ENCODE measurements around the gene ESAM. TPM values are rescaled to one million over a fixed set of nuclear protein-coding genes. Genes with fewer than 3 reads are reported as not detected.
A peak's percentile ranks its signal among the peaks of the same experiment; 100 is the strongest.

ESAM gene
- total RNA-seq, 1 donor from 2014 or later = 490 TPM

DNA sequence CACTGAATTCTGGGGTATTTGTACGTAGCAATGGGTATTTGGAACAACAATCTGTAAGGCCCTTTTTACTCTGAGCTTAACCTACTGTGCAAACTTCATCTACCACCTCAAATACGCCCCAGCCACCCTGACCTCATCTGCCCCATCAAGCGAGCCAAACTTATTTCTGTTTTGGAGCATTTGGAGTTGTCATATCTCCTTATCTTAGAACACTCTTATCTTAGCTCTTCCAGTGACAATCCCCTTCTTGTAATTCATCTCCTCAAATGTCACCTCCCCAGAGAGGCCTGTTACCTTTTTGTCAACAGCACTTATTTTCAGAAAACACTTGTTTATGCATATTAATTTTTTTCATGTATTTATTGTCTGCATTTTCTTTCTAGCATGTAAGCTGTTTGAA lies 42.8 kb upstream of the ESAM start:
- Mint-ChIP-seq H3K27ac (ENCODE audit: unreplicated experiment) (no peak overlapping the region), H3K9me3 (ENCODE audit: unreplicated experiment) (no peaks in the 10 kb centered on the region), H3K4me3 (ENCODE audit: unreplicated experiment) (no peak overlapping the region), H3K4me1 (ENCODE audit: unreplicated experiment) (peaks cover 14% of the 10 kb centered on the region), H3K27me3 (ENCODE audit: unreplicated experiment) (peaks cover 8% of the 10 kb centered on the region), H3K36me3 (ENCODE audit: low read depth, unreplicated experiment) (peaks cover 14% of the 10 kb centered on the region)
- no peak for DNase-seq (ENCODE audit: low spot score)
- TF ChIP-seq, protein P1, sequence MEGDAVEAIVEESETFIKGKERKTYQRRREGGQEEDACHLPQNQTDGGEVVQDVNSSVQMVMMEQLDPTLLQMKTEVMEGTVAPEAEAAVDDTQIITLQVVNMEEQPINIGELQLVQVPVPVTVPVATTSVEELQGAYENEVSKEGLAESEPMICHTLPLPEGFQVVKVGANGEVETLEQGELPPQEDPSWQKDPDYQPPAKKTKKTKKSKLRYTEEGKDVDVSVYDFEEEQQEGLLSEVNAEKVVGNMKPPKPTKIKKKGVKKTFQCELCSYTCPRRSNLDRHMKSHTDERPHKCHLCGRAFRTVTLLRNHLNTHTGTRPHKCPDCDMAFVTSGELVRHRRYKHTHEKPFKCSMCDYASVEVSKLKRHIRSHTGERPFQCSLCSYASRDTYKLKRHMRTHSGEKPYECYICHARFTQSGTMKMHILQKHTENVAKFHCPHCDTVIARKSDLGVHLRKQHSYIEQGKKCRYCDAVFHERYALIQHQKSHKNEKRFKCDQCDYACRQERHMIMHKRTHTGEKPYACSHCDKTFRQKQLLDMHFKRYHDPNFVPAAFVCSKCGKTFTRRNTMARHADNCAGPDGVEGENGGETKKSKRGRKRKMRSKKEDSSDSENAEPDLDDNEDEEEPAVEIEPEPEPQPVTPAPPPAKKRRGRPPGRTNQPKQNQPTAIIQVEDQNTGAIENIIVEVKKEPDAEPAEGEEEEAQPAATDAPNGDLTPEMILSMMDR (IDR thresholded peaks at IDR 0.05; ENCODE audit: unreplicated experiment) = no peak

DNA sequence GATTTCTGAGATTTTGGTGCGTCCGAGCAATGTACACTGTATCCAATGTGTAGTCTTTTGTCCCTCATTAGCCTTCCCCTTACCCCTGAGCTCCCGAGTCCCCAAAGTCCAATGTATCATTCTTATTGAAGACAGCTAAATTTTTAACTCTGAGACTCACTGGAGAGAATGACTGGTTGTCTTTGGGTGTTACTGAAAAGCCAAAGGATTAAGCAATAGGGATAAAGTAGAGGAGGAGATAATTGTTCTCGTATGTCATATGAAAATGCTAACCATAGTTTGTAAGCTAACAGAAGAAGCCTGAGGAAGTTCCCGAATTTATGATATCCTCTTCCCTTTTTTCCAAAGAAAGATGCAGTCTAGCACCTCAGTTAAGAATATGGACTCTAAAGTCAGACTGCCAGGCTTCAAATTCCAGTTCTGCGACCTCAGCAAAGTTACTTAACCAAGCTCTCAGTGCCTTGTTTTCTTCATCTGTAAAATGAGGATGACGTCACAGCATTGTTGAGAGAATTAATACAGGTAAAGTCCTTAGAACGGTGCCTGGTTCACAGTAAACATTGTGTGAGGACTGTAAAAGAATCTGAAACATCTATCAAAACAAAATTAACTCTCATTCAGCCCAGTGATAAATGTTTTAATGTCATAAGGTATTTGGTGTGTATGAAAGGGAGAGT lies 39.7 kb upstream of the ESAM start:
- DNase-seq (ENCODE audit: low spot score) = no peak
- H3K4me1 Mint-ChIP-seq (ENCODE audit: unreplicated experiment) = peaks cover 28% of the 10 kb centered on the region
- peaks cover 14% of the 10 kb centered on the region for H3K36me3 Mint-ChIP-seq (ENCODE audit: low read depth, unreplicated experiment)
- peak overlapping the region; percentile 91 for H3K27ac Mint-ChIP-seq (ENCODE audit: unreplicated experiment)
- H3K4me3 Mint-ChIP-seq (ENCODE audit: unreplicated experiment) = peak overlapping the region; percentile 80
- H3K27me3 Mint-ChIP-seq (ENCODE audit: unreplicated experiment) = peaks cover 7% of the 10 kb centered on the region
- TF ChIP-seq, protein P1 (IDR thresholded peaks at IDR 0.05; ENCODE audit: unreplicated experiment) = no peak
- H3K9me3 Mint-ChIP-seq (ENCODE audit: unreplicated experiment) = no peaks in the 10 kb centered on the region

DNA sequence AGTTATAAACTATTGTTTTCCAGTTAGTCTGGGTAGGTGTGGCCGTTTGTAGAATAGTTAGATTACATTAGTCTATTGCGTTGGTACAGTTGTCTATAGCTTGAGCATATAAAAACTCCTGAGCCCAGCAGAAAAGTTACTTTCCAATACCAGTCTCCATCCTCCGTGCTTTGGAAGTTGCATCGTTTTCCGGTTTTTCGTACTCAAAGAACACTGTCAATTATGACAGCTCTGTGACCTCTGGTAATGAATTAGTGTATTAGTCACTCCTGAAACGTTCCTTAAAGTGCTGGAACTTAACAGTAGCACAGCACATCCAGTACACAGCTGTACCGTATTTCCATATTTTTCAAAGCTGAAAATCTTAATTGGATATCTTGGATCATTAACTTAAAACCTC lies 38.9 kb upstream of the ESAM start:
- Mint-ChIP-seq H3K9me3 (ENCODE audit: unreplicated experiment) (no peaks in the 10 kb centered on the region), H3K27ac (ENCODE audit: unreplicated experiment) (peak overlapping the region; percentile 91), H3K4me3 (ENCODE audit: unreplicated experiment) (peak overlapping the region; percentile 88), H3K36me3 (ENCODE audit: low read depth, unreplicated experiment) (peaks cover 11% of the 10 kb centered on the region), H3K27me3 (ENCODE audit: unreplicated experiment) (peaks cover 7% of the 10 kb centered on the region), H3K4me1 (ENCODE audit: unreplicated experiment) (peaks cover 28% of the 10 kb centered on the region)
- TF ChIP-seq, protein P1 (IDR thresholded peaks at IDR 0.05; ENCODE audit: unreplicated experiment) = no peak
- DNase-seq (ENCODE audit: low spot score) = no peak

DNA sequence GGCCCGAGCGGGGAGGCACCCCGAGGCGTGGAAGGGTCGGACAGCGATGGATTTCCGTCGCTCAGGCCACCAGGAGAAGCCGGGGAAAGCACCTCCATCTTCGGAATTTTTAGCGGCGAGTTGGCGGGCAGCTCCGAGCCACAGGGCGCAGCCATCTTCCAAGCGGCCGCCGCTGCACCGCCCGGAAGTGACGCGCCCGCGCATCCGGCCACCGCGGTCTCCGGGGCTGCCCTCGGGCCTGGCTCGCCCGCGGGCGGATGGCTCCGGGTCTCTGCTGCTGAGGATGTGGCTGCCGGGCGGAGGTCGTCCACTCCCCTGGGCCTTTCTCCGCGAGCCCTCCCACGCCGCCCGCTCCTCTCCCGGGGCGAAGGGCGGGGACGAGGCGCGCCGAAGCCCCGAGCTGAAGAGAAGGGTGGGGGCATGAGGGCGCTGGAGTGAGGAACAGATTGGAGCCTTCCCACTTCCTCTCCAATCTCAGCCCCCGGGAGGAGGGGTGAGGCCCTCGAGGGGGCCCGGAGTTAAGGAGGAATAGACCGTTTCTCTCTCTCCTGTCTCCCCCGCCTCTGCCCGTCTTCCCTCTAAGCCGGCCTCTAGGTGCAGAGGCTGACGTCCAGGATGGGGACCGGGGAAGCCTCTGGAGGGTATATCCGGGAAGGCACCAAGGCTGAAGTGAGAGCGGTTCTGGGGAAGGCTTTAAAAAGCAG lies 38.3 kb upstream of the ESAM start, which contains the start of gene MSANTD2:
Gene MSANTD2, minus strand, starts transcription at position 181 of the 704 bp plus-strand sequence. Its CDS starts 26 bp downstream, at position 155.
- peaks cover 28% of the 10 kb centered on the region for H3K4me1 Mint-ChIP-seq (ENCODE audit: unreplicated experiment)
- H3K36me3 Mint-ChIP-seq (ENCODE audit: low read depth, unreplicated experiment) = peaks cover 5% of the 10 kb centered on the region
- peak within 1 kb of the TSS; percentile 91 for H3K27ac Mint-ChIP-seq (ENCODE audit: unreplicated experiment)
- H3K4me3 Mint-ChIP-seq (ENCODE audit: unreplicated experiment) = peak within 1 kb of the TSS; percentile 92
- H3K27me3 Mint-ChIP-seq (ENCODE audit: unreplicated experiment) = peaks cover 7% of the 10 kb centered on the region
- DNase-seq (ENCODE audit: low spot score) = peak; percentile 85
- no peaks in the 10 kb centered on the region for H3K9me3 Mint-ChIP-seq (ENCODE audit: unreplicated experiment)
- TF ChIP-seq, protein P1 (IDR thresholded peaks at IDR 0.05; ENCODE audit: unreplicated experiment) = no peak
